HPDE6-E6E7 (cell line): ENCODE results near the gene HTRA2.
A peak's percentile ranks its signal among the peaks of the same experiment; 100 is the strongest.
"Not testable (repeated sequence)": the region's sequence is repeated elsewhere in the genome, so short reads cannot be mapped to it uniquely, and the experiment has no call there.

Experiments used
- DNase-seq: peaks from one replicate; pipeline ENCODE4 v3.0.0; 2011; ENCODE audit warnings: missing footprints; ENCODE audit errors: extremely low spot score

The HTRA2 gene

GRCh38 chr2:74529357-74530238 is at the start of gene HTRA2, which contains the start of gene AUP1:
Gene HTRA2, plus strand, starts transcription at chr2:74529933. Its CDS starts 74 bp downstream, at chr2:74530007.
Gene AUP1, minus strand, starts transcription at chr2:74529706. Its CDS starts 77 bp downstream, at chr2:74529629.
- peak; percentile 99 for DNase-seq

- DNase-seq, result no peak
Observed at GRCh38 chr2:74481431-74481830, 48.3 kb upstream of the HTRA2 start.

GRCh38 chr2:74481961-74482800 is 47.6 kb upstream of the HTRA2 start:
- DNase-seq, result no peak

- DNase-seq, result peak; percentile 88
Observed at GRCh38 chr2:74482801-74483674, 46.7 kb upstream of the HTRA2 start, which contains the start of the genes CCDC142 and TTC31. Gene CCDC142, minus strand, starts transcription at chr2:74482998. Its CDS starts 161 bp downstream, at chr2:74482837. Gene TTC31, plus strand, starts transcription at chr2:74483081. Its CDS starts 15 bp downstream, at chr2:74483096.

GRCh38 chr2:74483675-74484164 is 46.0 kb upstream of the HTRA2 start:
- DNase-seq, result not testable (repeated sequence)

- no peak for DNase-seq
Observed at GRCh38 chr2:74486141-74486540, 43.6 kb upstream of the HTRA2 start.

- DNase-seq, result no peak
Observed at GRCh38 chr2:74488643-74489481, 40.9 kb upstream of the HTRA2 start.

GRCh38 chr2:74489906-74490305 is 39.8 kb upstream of the HTRA2 start:
- no peak for DNase-seq

- no peak for DNase-seq
Observed at GRCh38 chr2:74491648-74492544, 37.8 kb upstream of the HTRA2 start.

GRCh38 chr2:74493546-74493945 is 36.2 kb upstream of the HTRA2 start:
- DNase-seq, result no peak

- DNase-seq, result no peak
Observed at GRCh38 chr2:74495440-74495839, 34.3 kb upstream of the HTRA2 start.

- no peak for DNase-seq
Observed at GRCh38 chr2:74496997-74497776, 32.5 kb upstream of the HTRA2 start.

GRCh38 chr2:74497777-74498499 is 31.8 kb upstream of the HTRA2 start:
- no peak for DNase-seq

- no peak for DNase-seq
Observed at GRCh38 chr2:74498500-74499266, 31.1 kb upstream of the HTRA2 start.

GRCh38 chr2:74499267-74499939 is 30.3 kb upstream of the HTRA2 start, which contains the start of gene LBX2:
Gene LBX2, minus strand, starts transcription at chr2:74499603. Its CDS starts 66 bp downstream, at chr2:74499537.
- DNase-seq, result no peak

- no peak for DNase-seq
Observed at GRCh38 chr2:74499940-74500577, 29.7 kb upstream of the HTRA2 start.
